Left ventricle myocardium superior (tissue), 1 donor: ENCODE measurements around the gene ALX4. TPM values are rescaled to one million over a fixed set of nuclear protein-coding genes. Genes with fewer than 3 reads are reported as not detected.

Experiments used
- ATAC-seq: fragments of 200-7000 bp; cut with Tn5 transposase; one replicate; pipeline ENCODE4 v1.9.1; 2020; ENCODE audit warnings: mild to moderate bottlenecking, moderate library complexity
- DNase-seq: peaks from one replicate; pipeline ENCODE4 v3.0.0-alpha.2; 2020
- intact Hi-C: fragments of 100-400 bp; cut with micrococcal nuclease; formaldehyde crosslinking; loops from one replicate; pipeline ENCODE4 v1.11.0; 2022
- total RNA-seq: library from RNA; stranded (reverse); fragmentation: NEBNext Ultra II Directional; extraction: Animal tissue kit (Norgen Biotek cat#: 25700); gene quantifications from one replicate; pipeline ENCODE4 v1.2.1, GENCODE V29; 2021
- donor health status: DM: no; HTN: yes; CAD: no; lungs with severe emphysema.

Gene ALX4
- total RNA-seq, 1 donor from 2014 or later: 0.07 TPM

GRCh38 chr11:44277196-44278090 is 32.5 kb downstream of the ALX4 start:
- ATAC-seq: no peak
- intact Hi-C loops: no loop called here
- DNase-seq: no peak

- ATAC-seq (no peak), DNase-seq (no peak)
- intact Hi-C loops: no loop called here
Observed at GRCh38 chr11:44275961-44276550, 33.9 kb downstream of the ALX4 start.

- intact Hi-C loops: no loop called here
- ATAC-seq (no peak), DNase-seq (no peak)
Observed at GRCh38 chr11:44275241-44275640, 34.7 kb downstream of the ALX4 start.

GRCh38 chr11:44274404-44274803 is 35.5 kb downstream of the ALX4 start:
- DNase-seq: no peak
- ATAC-seq: no peak
- intact Hi-C loops: no loop called here

GRCh38 chr11:44271286-44271685 is 38.7 kb downstream of the ALX4 start:
- no peak for ATAC-seq
- intact Hi-C loops: no loop called here

GRCh38 chr11:44270403-44271273 is 39.3 kb downstream of the ALX4 start:
- intact Hi-C loops: no loop called here
- ATAC-seq (no peak), DNase-seq (no peak)

More at GRCh38 chr11:44271286-44271685, 38.7 kb downstream of the ALX4 start:
- no peak for DNase-seq

GRCh38 chr11:44269369-44270351 is 40.3 kb downstream of the ALX4 start:
- intact Hi-C loops: no loop called here
- no peak for DNase-seq
- ATAC-seq: peak; percentile 49

- DNase-seq (no peak), ATAC-seq (no peak)
- intact Hi-C loops: no loop called here
Observed at GRCh38 chr11:44268614-44269080, 41.3 kb downstream of the ALX4 start.

- ATAC-seq (no peak), DNase-seq (no peak)
- intact Hi-C loops: no loop called here
Observed at GRCh38 chr11:44267750-44268613, 42.0 kb downstream of the ALX4 start.

- DNase-seq (no peak), ATAC-seq (no peak)
- intact Hi-C loops: no loop called here
Observed at GRCh38 chr11:44267006-44267749, 42.8 kb downstream of the ALX4 start.

- ATAC-seq (no peak), DNase-seq (no peak)
- intact Hi-C loops: no loop called here
Observed at GRCh38 chr11:44266056-44266780, 43.7 kb downstream of the ALX4 start.

GRCh38 chr11:44264761-44265160 is 45.2 kb downstream of the ALX4 start:
- DNase-seq (no peak), ATAC-seq (no peak)
- intact Hi-C loops: no loop called here

- ATAC-seq (no peak), DNase-seq (no peak)
- intact Hi-C loops: no loop called here
Observed at GRCh38 chr11:44264438-44264749, 45.5 kb downstream of the ALX4 start.

- intact Hi-C loops: no loop called here
- no peak for DNase-seq
- no peak for ATAC-seq
Observed at GRCh38 chr11:44263738-44264437, 46.1 kb downstream of the ALX4 start.

GRCh38 chr11:44261800-44262591 is 47.9 kb downstream of the ALX4 start:
- no peak for ATAC-seq
- no peak for DNase-seq
- intact Hi-C loops: no loop called here
